Neural progenitor cell (in vitro differentiated cells): ENCODE measurements around the gene RTL5. TPM values are rescaled to one million over a fixed set of nuclear protein-coding genes. Genes with fewer than 3 reads are reported as not detected.

Source experiments
- DNase-seq: peaks from one replicate; pipeline ENCODE4 v3.0.0-alpha.2; 2016; ENCODE audit warnings: low spot score
- H2AFZ ChIP-seq: fragments of 200-600 bp; sonication (generic); replicated peaks from 2 replicates; pipeline ENCODE4 v1.6.1; 2016; ENCODE audit warnings: antibody characterized with exemption
- H3F3A ChIP-seq: fragments of 200-600 bp; sonication (generic); 2 replicates; pipeline ENCODE4 v1.6.1; 2016; ENCODE audit warnings: antibody characterized with exemption, low read depth
- H3K27ac ChIP-seq: fragments of 200-600 bp; sonication (generic); 2 replicates; pipeline ENCODE4 v1.5.1; 2016; ENCODE audit warnings: mild to moderate bottlenecking
- H3K27me3 ChIP-seq: fragments of 200-600 bp; sonication (generic); 2 replicates; pipeline ENCODE4 v1.6.1; 2016; ENCODE audit warnings: mild to moderate bottlenecking, moderate library complexity
- H3K36me3 ChIP-seq: fragments of 200-600 bp; sonication (generic); 2 replicates; pipeline ENCODE4 v1.5.1; 2016
- H3K4me1 ChIP-seq: fragments of 200-600 bp; sonication (generic); 2 replicates; pipeline ENCODE4 v1.6.1; 2016; ENCODE audit warnings: mixed run types
- H3K4me2 ChIP-seq: fragments of 200-600 bp; sonication (generic); 2 replicates; pipeline ENCODE4 v1.6.1; 2016
- H3K4me3 ChIP-seq: fragments of 200-600 bp; sonication (generic); 2 replicates; pipeline ENCODE4 v1.5.1; 2016
- H3K79me2 ChIP-seq: fragments of 200-600 bp; sonication (generic); 2 replicates; pipeline ENCODE4 v1.6.1; 2016; ENCODE audit warnings: low read depth
- H3K9ac ChIP-seq: fragments of 200-600 bp; sonication (generic); 2 replicates; pipeline ENCODE4 v1.6.1; 2016
- H3K9me3 ChIP-seq: fragments of 200-600 bp; sonication (generic); 2 replicates; pipeline ENCODE4 v1.5.1; 2016; ENCODE audit warnings: low read depth
- H4K20me1 ChIP-seq: fragments of 200-600 bp; sonication (generic); 2 replicates; pipeline ENCODE4 v1.6.1; 2016; ENCODE audit warnings: low read depth
- H3K27ac Mint-ChIP-seq: 3 replicates; pipeline ENCODE4 v1.8.0; 2021; ENCODE audit warnings: mixed read lengths
- H3K27me3 Mint-ChIP-seq: 2 replicates; pipeline ENCODE4 v1.8.0; 2022; ENCODE audit warnings: low read depth, mild to moderate bottlenecking, inconsistent platforms, moderate library complexity, mixed read lengths; ENCODE audit not compliant: insufficient read depth
- H3K36me3 Mint-ChIP-seq: 3 replicates; pipeline ENCODE4 v1.8.0; 2021; ENCODE audit warnings: mixed read lengths
- H3K4me1 Mint-ChIP-seq: 3 replicates; pipeline ENCODE4 v1.8.0; 2021; ENCODE audit warnings: mixed read lengths
- H3K4me3 Mint-ChIP-seq: 3 replicates; pipeline ENCODE4 v1.8.0; 2021; ENCODE audit warnings: mild to moderate bottlenecking, moderate library complexity, mixed read lengths
- H3K9me3 Mint-ChIP-seq: 3 replicates; pipeline ENCODE4 v1.8.0; 2020; ENCODE audit warnings: mixed read lengths
- EZH2 ChIP-seq: fragments of 200-600 bp; sonication (generic); IDR thresholded peaks from 2 replicates; pipeline ENCODE4 v1.6.1; 2017; ENCODE audit warnings: antibody characterized with exemption, mild to moderate bottlenecking, moderate library complexity
- EZH2phosphoT487 ChIP-seq: fragments of 200-600 bp; sonication (generic); IDR thresholded peaks from 2 replicates; pipeline ENCODE4 v1.6.1; 2017; ENCODE audit warnings: antibody characterized with exemption
- total RNA-seq: library from RNA; depleted of rRNA; stranded (reverse); fragments of >200 nt; gene quantifications from 2 replicates; pipeline ENCODE4 v1.2.3, GENCODE V29; 2015; ENCODE audit warnings: low replicate concordance
- TF ChIP-seq, protein P1 (sequence below): fragments of 200-600 bp; sonication (generic); IDR thresholded peaks from 2 replicates; pipeline ENCODE4 v1.5.1; 2017; ENCODE audit warnings: antibody characterized with exemption, mild to moderate bottlenecking

The RTL5 gene
- total RNA-seq, 1 donor from 2014 or later = 1.0 TPM

DNA sequence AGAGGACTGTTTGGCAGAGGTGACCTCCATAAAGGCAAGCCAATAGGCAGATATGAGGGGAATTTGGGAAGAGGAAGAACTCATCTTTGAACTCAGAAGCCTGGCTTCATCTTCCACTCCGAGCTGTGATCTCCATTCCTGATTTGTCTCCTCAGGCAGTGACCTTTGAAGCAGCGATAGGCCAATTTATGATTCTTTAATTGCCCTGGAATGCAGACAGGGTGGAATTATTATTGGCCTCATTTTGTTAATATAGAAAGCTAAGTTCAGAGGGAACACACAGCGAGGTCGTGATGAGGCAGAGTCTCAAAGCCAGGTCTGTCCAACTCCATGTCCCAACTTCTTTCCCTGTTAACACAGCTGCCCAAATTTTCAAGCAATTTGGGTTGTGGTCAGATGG lies 16.9 kb downstream of the RTL5 start:
- Mint-ChIP-seq H3K27me3 (peaks cover 9% of the 10 kb centered on the region), H3K9me3 (peaks cover 3% of the 10 kb centered on the region), H3K4me1 (peaks cover 45% of the 10 kb centered on the region), H3K4me3 (no peak overlapping the region), H3K27ac (no peak overlapping the region), H3K36me3 (no peaks in the 10 kb centered on the region)
- H3K27me3 ChIP-seq = peaks cover 17% of the 10 kb centered on the region
- H3F3A ChIP-seq = peaks cover 6% of the 10 kb centered on the region
- TF ChIP-seq EZH2 = no peak
- TF ChIP-seq EZH2phosphoT487 = no peak
- TF ChIP-seq, protein P1, sequence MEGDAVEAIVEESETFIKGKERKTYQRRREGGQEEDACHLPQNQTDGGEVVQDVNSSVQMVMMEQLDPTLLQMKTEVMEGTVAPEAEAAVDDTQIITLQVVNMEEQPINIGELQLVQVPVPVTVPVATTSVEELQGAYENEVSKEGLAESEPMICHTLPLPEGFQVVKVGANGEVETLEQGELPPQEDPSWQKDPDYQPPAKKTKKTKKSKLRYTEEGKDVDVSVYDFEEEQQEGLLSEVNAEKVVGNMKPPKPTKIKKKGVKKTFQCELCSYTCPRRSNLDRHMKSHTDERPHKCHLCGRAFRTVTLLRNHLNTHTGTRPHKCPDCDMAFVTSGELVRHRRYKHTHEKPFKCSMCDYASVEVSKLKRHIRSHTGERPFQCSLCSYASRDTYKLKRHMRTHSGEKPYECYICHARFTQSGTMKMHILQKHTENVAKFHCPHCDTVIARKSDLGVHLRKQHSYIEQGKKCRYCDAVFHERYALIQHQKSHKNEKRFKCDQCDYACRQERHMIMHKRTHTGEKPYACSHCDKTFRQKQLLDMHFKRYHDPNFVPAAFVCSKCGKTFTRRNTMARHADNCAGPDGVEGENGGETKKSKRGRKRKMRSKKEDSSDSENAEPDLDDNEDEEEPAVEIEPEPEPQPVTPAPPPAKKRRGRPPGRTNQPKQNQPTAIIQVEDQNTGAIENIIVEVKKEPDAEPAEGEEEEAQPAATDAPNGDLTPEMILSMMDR = no peak
- H3K4me2 ChIP-seq = no peak overlapping the region
- H3K79me2 ChIP-seq = no peaks in the 10 kb centered on the region
- no peak overlapping the region for H2AFZ ChIP-seq
- H4K20me1 ChIP-seq = peaks cover 26% of the 10 kb centered on the region
- no peak overlapping the region for H3K9ac ChIP-seq
- no peak for DNase-seq
- no peaks in the 10 kb centered on the region for H3K36me3 ChIP-seq
- H3K4me3 ChIP-seq = no peak overlapping the region
- peaks cover 4% of the 10 kb centered on the region for H3K4me1 ChIP-seq
- no peaks in the 10 kb centered on the region for H3K9me3 ChIP-seq
- H3K27ac ChIP-seq = no peak overlapping the region

DNA sequence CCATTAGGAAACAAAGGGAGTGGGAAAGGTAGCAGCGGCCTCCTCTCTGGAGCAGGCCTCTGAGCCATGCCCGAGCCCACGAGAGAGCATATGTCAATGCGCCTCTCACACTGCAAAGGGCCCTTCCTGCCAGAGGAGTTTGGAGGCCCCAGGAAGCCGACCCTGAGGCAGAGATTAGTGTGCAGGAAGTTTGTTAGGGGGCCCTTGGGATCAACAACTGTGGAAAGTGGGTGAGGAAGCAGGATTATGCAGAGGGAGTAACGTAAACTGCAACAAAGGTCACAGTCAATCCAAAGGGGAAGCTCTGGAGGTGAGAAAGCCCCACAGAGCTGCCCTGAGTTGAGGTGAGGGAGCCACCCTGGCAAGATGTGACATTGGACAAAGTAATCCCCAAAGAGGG lies 17.4 kb downstream of the RTL5 start:
- H3K4me1 Mint-ChIP-seq = peaks cover 45% of the 10 kb centered on the region
- H2AFZ ChIP-seq = no peak overlapping the region
- H3K36me3 Mint-ChIP-seq = no peaks in the 10 kb centered on the region
- H3K4me2 ChIP-seq = no peak overlapping the region
- H3K27me3 ChIP-seq = peaks cover 17% of the 10 kb centered on the region
- peaks cover 4% of the 10 kb centered on the region for H3K4me1 ChIP-seq
- peaks cover 26% of the 10 kb centered on the region for H4K20me1 ChIP-seq
- TF ChIP-seq EZH2phosphoT487 (no peak), EZH2 (no peak)
- TF ChIP-seq, protein P1 = no peak
- no peak overlapping the region for H3K4me3 ChIP-seq
- H3K9me3 Mint-ChIP-seq = peaks cover 3% of the 10 kb centered on the region
- no peak for DNase-seq
- no peaks in the 10 kb centered on the region for H3K9me3 ChIP-seq
- peaks cover 6% of the 10 kb centered on the region for H3F3A ChIP-seq
- no peak overlapping the region for H3K9ac ChIP-seq
- H3K36me3 ChIP-seq = no peaks in the 10 kb centered on the region
- no peak overlapping the region for H3K27ac Mint-ChIP-seq
- no peak overlapping the region for H3K27ac ChIP-seq
- no peaks in the 10 kb centered on the region for H3K79me2 ChIP-seq
- peaks cover 9% of the 10 kb centered on the region for H3K27me3 Mint-ChIP-seq
- H3K4me3 Mint-ChIP-seq = no peak overlapping the region

DNA sequence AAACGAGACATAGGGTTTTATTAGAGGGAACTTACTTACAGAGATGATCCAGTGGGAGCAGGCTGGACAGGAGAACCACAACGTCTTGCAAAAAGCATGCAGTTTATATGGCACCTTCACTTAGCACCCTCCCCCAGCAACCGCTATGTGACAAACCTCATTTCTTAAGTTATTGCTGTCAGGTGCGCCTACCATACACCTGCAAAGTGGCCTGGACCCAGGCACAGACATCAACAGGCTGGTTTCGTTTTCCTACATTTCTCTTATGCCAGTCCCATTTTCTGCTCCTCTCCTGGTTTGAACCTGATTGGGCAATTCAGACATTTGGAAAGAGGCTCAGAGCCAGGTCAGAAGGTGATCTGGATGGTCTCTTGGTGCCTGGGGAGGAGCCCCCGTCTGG lies 18.3 kb downstream of the RTL5 start:
- Mint-ChIP-seq H3K9me3 (peaks cover 7% of the 10 kb centered on the region), H3K36me3 (no peaks in the 10 kb centered on the region), H3K4me1 (peaks cover 45% of the 10 kb centered on the region), H3K27ac (no peak overlapping the region), H3K4me3 (no peak overlapping the region), H3K27me3 (peaks cover 9% of the 10 kb centered on the region)
- peaks cover 6% of the 10 kb centered on the region for H3F3A ChIP-seq
- no peak overlapping the region for H3K4me2 ChIP-seq
- no peak overlapping the region for H3K9ac ChIP-seq
- no peak overlapping the region for H2AFZ ChIP-seq
- no peaks in the 10 kb centered on the region for H3K9me3 ChIP-seq
- peaks cover 26% of the 10 kb centered on the region for H4K20me1 ChIP-seq
- no peaks in the 10 kb centered on the region for H3K79me2 ChIP-seq
- H3K27me3 ChIP-seq = peaks cover 17% of the 10 kb centered on the region
- TF ChIP-seq, protein P1 = no peak
- H3K36me3 ChIP-seq = no peaks in the 10 kb centered on the region
- H3K4me1 ChIP-seq = peaks cover 4% of the 10 kb centered on the region
- no peak overlapping the region for H3K27ac ChIP-seq
- H3K4me3 ChIP-seq = no peak overlapping the region
- no peak for DNase-seq
